HT-29 (cell line): ENCODE measurements around the gene SURF2. TPM values are rescaled to one million over a fixed set of nuclear protein-coding genes. Genes with fewer than 3 reads are reported as not detected.
"Not testable (repeated sequence)": the region's sequence is repeated elsewhere in the genome, so short reads cannot be mapped to it uniquely, and the experiment has no call there.

ENCODE experiments used
- DNase-seq: peaks from one replicate; pipeline ENCODE4 v3.0.0-alpha.2; 2015; ENCODE audit warnings: low spot score
- total RNA-seq: library from RNA; depleted of rRNA; stranded (reverse); fragments of >200 nt; shearing (Covaris generic); gene quantifications from 2 replicates; pipeline ENCODE4 v1.2.3, GENCODE V29; 2014; rRNA removed

SURF2 gene
- total RNA-seq: 94.2 and 135 TPM in 2 replicates

GRCh38 chr9:133356391-133357091 lies at the start of gene SURF2, which contains the start of gene SURF1:
SURF2 (plus strand) TSS chr9:133356550; CDS start chr9:133356593, 43 bp downstream.
SURF1 (minus strand) TSS chr9:133356487; CDS start chr9:133356453, 34 bp downstream.
- DNase-seq: peak; percentile 81

- no peak for DNase-seq
Measured at GRCh38 chr9:133307301-133307700, 49.0 kb upstream of the SURF2 start.

- DNase-seq: no peak
Measured at GRCh38 chr9:133309608-133310007, 46.7 kb upstream of the SURF2 start.

- no peak for DNase-seq
Measured at GRCh38 chr9:133315997-133316396, 40.4 kb upstream of the SURF2 start.

- DNase-seq: not testable (repeated sequence)
Measured at GRCh38 chr9:133317551-133317950, 38.8 kb upstream of the SURF2 start.

GRCh38 chr9:133320421-133320881 lies 35.9 kb upstream of the SURF2 start:
- no peak for DNase-seq

- no peak for DNase-seq
Measured at GRCh38 chr9:133321411-133321935, 34.9 kb upstream of the SURF2 start.

GRCh38 chr9:133322701-133323100 lies 33.6 kb upstream of the SURF2 start:
- no peak for DNase-seq

GRCh38 chr9:133323211-133323610 lies 33.1 kb upstream of the SURF2 start:
- no peak for DNase-seq

- no peak for DNase-seq
Measured at GRCh38 chr9:133323991-133324703, 32.2 kb upstream of the SURF2 start.

GRCh38 chr9:133327021-133327420 lies 29.3 kb upstream of the SURF2 start:
- not testable (repeated sequence) for DNase-seq

GRCh38 chr9:133327834-133328484 lies 28.4 kb upstream of the SURF2 start:
- DNase-seq: no peak

GRCh38 chr9:133329306-133330156 lies 26.8 kb upstream of the SURF2 start:
- peak; percentile 58 for DNase-seq

- DNase-seq: no peak
Measured at GRCh38 chr9:133331221-133331620, 25.1 kb upstream of the SURF2 start.

GRCh38 chr9:133331641-133332380 lies 24.5 kb upstream of the SURF2 start:
- DNase-seq: no peak

GRCh38 chr9:133332381-133332730 lies 24.0 kb upstream of the SURF2 start:
- no peak for DNase-seq

- DNase-seq: no peak
Measured at GRCh38 chr9:133333011-133333410, 23.3 kb upstream of the SURF2 start.

- DNase-seq: no peak
Measured at GRCh38 chr9:133333566-133333965, 22.8 kb upstream of the SURF2 start.

GRCh38 chr9:133334161-133334560 lies 22.2 kb upstream of the SURF2 start:
- DNase-seq: no peak

GRCh38 chr9:133334888-133335287 lies 21.5 kb upstream of the SURF2 start:
- DNase-seq: not testable (repeated sequence)
